Measurements from ENCODE around the gene USP33. TPM values are rescaled to one million over a fixed set of nuclear protein-coding genes. Genes with fewer than 3 reads are reported as not detected.
A peak's percentile ranks its signal among the peaks of the same experiment; 100 is the strongest.

The USP33 gene
- total RNA-seq, 1 experiment from 2014 or later, result 51.5 TPM

GRCh38 chr1:77779529-77780281 lies 20.1 kb upstream of the USP33 start, which contains the start of gene MIGA1:
TSS of gene MIGA1 (plus strand) at chr1:77779649. CDS start at chr1:77783253, 3,604 bp downstream.
- H2BK120ac ChIP-seq (ENCODE audit: low read depth, low read length, poor library complexity, severe bottlenecking), result no peak within 1 kb of the TSS
- no peak within 1 kb of the TSS for H2BK5ac ChIP-seq (ENCODE audit: insufficient read length, low read length)
- H3K56ac ChIP-seq (ENCODE audit: insufficient read length, low read depth, low read length), result no peak within 1 kb of the TSS
- H3K9ac ChIP-seq (ENCODE audit: extremely low read depth, insufficient read length, low read length), result peak within 1 kb of the TSS; percentile 36
- H2BK20ac ChIP-seq (ENCODE audit: low read depth, low read length, poor library complexity, severe bottlenecking), result no peak within 1 kb of the TSS
- H2AFZ ChIP-seq (ENCODE audit: low read length), result peak within 1 kb of the TSS; percentile 49
- H3K4me1 ChIP-seq (ENCODE audit: insufficient read depth, low read length), result no peaks in the 10 kb centered on the region
- peak within 1 kb of the TSS; percentile 3; the same call in 1 of the 2 replicates for H3K14ac ChIP-seq (ENCODE audit: insufficient read depth, low read length)
- no peaks in the 10 kb centered on the region for H3K9me3 Mint-ChIP-seq
- no peak within 1 kb of the TSS for H4K8ac ChIP-seq (replicated peaks; ENCODE audit: insufficient read length, low read depth, low read length)
- no peak within 1 kb of the TSS for H3K23ac ChIP-seq (ENCODE audit: insufficient read length, low read depth, low read length)
- H2BK15ac ChIP-seq (ENCODE audit: low read depth, low read length), result no peak within 1 kb of the TSS
- no peak within 1 kb of the TSS for H4K5ac ChIP-seq (ENCODE audit: insufficient read length, low read depth, low read length)
- H3K4ac ChIP-seq (ENCODE audit: low read depth, low read length), result no peak within 1 kb of the TSS
- no peak within 1 kb of the TSS for H3T11ph ChIP-seq (ENCODE audit: low read length)
- no CpG with 5 or more reads among the region's 40 CpGs for WGBS (ENCODE audit: extremely low coverage, insufficient read length, low lambda C conversion rate)
- no peaks in the 10 kb centered on the region for H3K27me3 ChIP-seq (ENCODE audit: insufficient read depth, low read length)
- H3K79me2 ChIP-seq (ENCODE audit: insufficient read depth, low read length), result no peaks in the 10 kb centered on the region; the same call in 1 of the 2 replicates
- H3K4me2 ChIP-seq (ENCODE audit: insufficient read depth, insufficient read length, low read length), result peak within 1 kb of the TSS; percentile 49
- H3K27ac ChIP-seq (ENCODE audit: insufficient read length, low read depth, low read length), result no peak within 1 kb of the TSS
- peak within 1 kb of the TSS; percentile 15 for H3K18ac ChIP-seq (ENCODE audit: insufficient read length, low read depth, low read length)
- no peak within 1 kb of the TSS for H2AK5ac ChIP-seq (ENCODE audit: insufficient read length, low read length)
- no peaks in the 10 kb centered on the region for H3K79me1 ChIP-seq (ENCODE audit: insufficient read depth, low read depth, low read length, poor library complexity, severe bottlenecking)
- H4K20me1 ChIP-seq (ENCODE audit: control insufficient read depth, insufficient read depth, insufficient read length), result no peaks in the 10 kb centered on the region
- H3K36me3 Mint-ChIP-seq (ENCODE audit: insufficient read depth in 1 of 3, low read depth in 3 of 3), result peaks cover 11 to 15% (median 11%) of the 10 kb centered on the region in 3 experiments
- H3K27ac Mint-ChIP-seq, result peak within 1 kb of the TSS; percentile 48 to 94 (median 71)
- H3K4me3 Mint-ChIP-seq, result peak within 1 kb of the TSS; percentile 95 to 98
- H3K4me1 Mint-ChIP-seq, result peaks cover 7 to 14% of the 10 kb centered on the region in 2 experiments
- H2BK12ac ChIP-seq (ENCODE audit: insufficient read length, low read depth, low read length), result no peak within 1 kb of the TSS
- TF ChIP-seq, protein P1, sequence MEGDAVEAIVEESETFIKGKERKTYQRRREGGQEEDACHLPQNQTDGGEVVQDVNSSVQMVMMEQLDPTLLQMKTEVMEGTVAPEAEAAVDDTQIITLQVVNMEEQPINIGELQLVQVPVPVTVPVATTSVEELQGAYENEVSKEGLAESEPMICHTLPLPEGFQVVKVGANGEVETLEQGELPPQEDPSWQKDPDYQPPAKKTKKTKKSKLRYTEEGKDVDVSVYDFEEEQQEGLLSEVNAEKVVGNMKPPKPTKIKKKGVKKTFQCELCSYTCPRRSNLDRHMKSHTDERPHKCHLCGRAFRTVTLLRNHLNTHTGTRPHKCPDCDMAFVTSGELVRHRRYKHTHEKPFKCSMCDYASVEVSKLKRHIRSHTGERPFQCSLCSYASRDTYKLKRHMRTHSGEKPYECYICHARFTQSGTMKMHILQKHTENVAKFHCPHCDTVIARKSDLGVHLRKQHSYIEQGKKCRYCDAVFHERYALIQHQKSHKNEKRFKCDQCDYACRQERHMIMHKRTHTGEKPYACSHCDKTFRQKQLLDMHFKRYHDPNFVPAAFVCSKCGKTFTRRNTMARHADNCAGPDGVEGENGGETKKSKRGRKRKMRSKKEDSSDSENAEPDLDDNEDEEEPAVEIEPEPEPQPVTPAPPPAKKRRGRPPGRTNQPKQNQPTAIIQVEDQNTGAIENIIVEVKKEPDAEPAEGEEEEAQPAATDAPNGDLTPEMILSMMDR (conservative IDR thresholded peaks at IDR 0.05), result no peak
- peak; percentile 93 for DNase-seq
- H4K91ac ChIP-seq (ENCODE audit: insufficient read length, low read depth, low read length), result no peak within 1 kb of the TSS
- no peaks in the 10 kb centered on the region for H3K9me3 ChIP-seq (ENCODE audit: control insufficient read depth, low read depth, low read length)
- peaks cover 7% of the 10 kb centered on the region for H3K23me2 ChIP-seq (ENCODE audit: insufficient read length, low read depth, low read length, poor library complexity, severe bottlenecking)
- H3K27me3 Mint-ChIP-seq (ENCODE audit: low read depth), result 0 out of 2 replicates have a peak, but pooled peaks cover 2% of the 10 kb centered on the region

Measured in H9 (cell line).